Heart left ventricle (tissue), 16 donors: ENCODE measurements around the gene THAP4. TPM values are rescaled to one million over a fixed set of nuclear protein-coding genes. Genes with fewer than 3 reads are reported as not detected.

ENCODE experiments used
- ATAC-seq, 4 donors: fragments of 200-7000 bp; cut with Tn5 transposase; one replicate each; pipeline ENCODE4 v1.9.1; 2020 to 2022; ENCODE audit warnings: moderate library complexity in 4 of 4, mild to moderate bottlenecking in 3 of 4, moderate number of reproducible peaks in 1 of 4
- DNase-seq, 5 donors: peaks; one replicate each; pipeline ENCODE4 v3.0.0-alpha.2; 2020
- H3K27ac ChIP-seq, 12 donors: fragments of 200-600 bp; sonication (generic) in 4 of 12; one replicate each; pipeline versions ENCODE4 v1.5.0 to v1.8.0; 2016 to 2022; ENCODE audit warnings: mild to moderate bottlenecking in 2 of 12
- H3K27me3 ChIP-seq, 9 donors: fragments of 200-600 bp; sonication (generic) in 2 of 9; one replicate each; pipeline versions ENCODE4 v1.5.1 to v1.8.0; 2016 to 2022; ENCODE audit warnings: mild to moderate bottlenecking in 3 of 9
- H3K36me3 ChIP-seq, 9 donors: fragments of 200-600 bp; sonication (generic) in 2 of 9; one replicate each; pipeline versions ENCODE4 v1.5.0 to v1.8.0; 2018 to 2022; ENCODE audit warnings: mild to moderate bottlenecking in 2 of 9
- H3K4me1 ChIP-seq, 12 donors: fragments of 200-600 bp; sonication (generic) in 4 of 12; one replicate each; pipeline versions ENCODE4 v1.5.0 to v1.8.0; 2016 to 2022; ENCODE audit warnings: mild to moderate bottlenecking in 3 of 12
- H3K4me3 ChIP-seq, 12 donors: fragments of 200-600 bp; sonication (generic) in 4 of 12; one replicate each; pipeline versions ENCODE4 v1.5.0 to v1.8.0; 2017 to 2022; ENCODE audit warnings: mild to moderate bottlenecking in 9 of 12, moderate library complexity in 4 of 12
- H3K9me3 ChIP-seq, 12 donors: fragments of 200-600 bp; sonication (generic) in 4 of 12; one replicate each; pipeline versions ENCODE4 v1.5.0 to v1.8.0; 2016 to 2022; ENCODE audit warnings: mild to moderate bottlenecking in 1 of 12
- CTCF ChIP-seq, 12 donors: fragments of 200-600 bp; sonication (generic) in 4 of 12; IDR thresholded peaks; one replicate each; pipeline versions ENCODE4 v1.5.0 to v1.8.0; 2018 to 2022; ENCODE audit warnings: antibody characterized with exemption in 12 of 12, mild to moderate bottlenecking in 5 of 12
- POLR2A ChIP-seq, 2 donors: fragments of 450-650 bp; IDR thresholded peaks; one replicate each; pipeline ENCODE4 v1.6.1; 2017; ENCODE audit warnings: antibody characterized with exemption in 2 of 2, mild to moderate bottlenecking in 2 of 2, moderate library complexity in 2 of 2
- WGBS, 4 donors: extraction: QIAGEN DNeasy Blood & Tissue Kit in 2 of 4; methylation state at CpG; one replicate each; pipeline versions ENCODE4 v1.1.5 to v1.1.7; 2013 to 2018; 5-methylcytosine and 5-hydroxymethylcytosine counted together
- intact Hi-C, 10 donors: fragments of 100-400 bp; cut with DNase I; formaldehyde crosslinking; loops; one replicate each; pipeline versions ENCODE4 v1.11.1 to v1.14.2; 2022
- polyA plus RNA-seq, 2 donors: library from polyadenylated mRNA; stranded (reverse); fragments of 200-250 nt; gene quantifications; one replicate each; pipeline ENCODE4 v1.2.3, GENCODE V29; 2013
- total RNA-seq, 9 donors: library from RNA; depleted of rRNA in 2 of 9; stranded (reverse); fragments of >200 nt in 2 of 9; fragmentation: NEBNext Ultra II Directional in 3 of 9; extraction: Animal tissue kit (Norgen Biotek cat#: 25700) in 3 of 9; gene quantifications; one replicate each; pipeline versions ENCODE4 v1.1.0 to v1.2.4, GENCODE V29; 2016 to 2023
- donor health status: ischemic (EF 13 %, LVEDD 7.1; RV severe dilation, severe dysfunction).
- donor health status: healthy with polysubstance abuse.
- donor health status: DM: no; HTN: yes; CAD: no.
- donor health status: DM: no; HTN: no; CAD: no.
- donor health status: ischemic (EF 25% LVEDD 6.9; RV normal size, moderate dysfunction).
- donor health status: ischemic (EF 25% LVEDD 5.7; RV mildly dilated, moderate dysfunction).
- donor health status: healthy.
- donor health status: DM: yes; HTN: yes; CAD: no.
- donor health status: ischemic (EF 35%, LVEDD 5.7; RV mildly dilated, moderate dysfunction).
- donor health status: nonischemic (EF 11% LVEDD 7.7; RV severe dilation, severe dysfunction).
- donor health status: DM: yes; HTN: yes; CAD: no.
- donor health status: PGD.
- donor health status: ischemic (EF 29% LVEDD 5.4; RV normal size, mild dysfunction).
- donor health status: nonischemic (EF 23%, LVEDD 6.1; RV moderate dilation, normal function).

THAP4 gene
- total and polyA plus RNA-seq, 11 donors = 61.7 to 110 (median 80.4) TPM

DNA sequence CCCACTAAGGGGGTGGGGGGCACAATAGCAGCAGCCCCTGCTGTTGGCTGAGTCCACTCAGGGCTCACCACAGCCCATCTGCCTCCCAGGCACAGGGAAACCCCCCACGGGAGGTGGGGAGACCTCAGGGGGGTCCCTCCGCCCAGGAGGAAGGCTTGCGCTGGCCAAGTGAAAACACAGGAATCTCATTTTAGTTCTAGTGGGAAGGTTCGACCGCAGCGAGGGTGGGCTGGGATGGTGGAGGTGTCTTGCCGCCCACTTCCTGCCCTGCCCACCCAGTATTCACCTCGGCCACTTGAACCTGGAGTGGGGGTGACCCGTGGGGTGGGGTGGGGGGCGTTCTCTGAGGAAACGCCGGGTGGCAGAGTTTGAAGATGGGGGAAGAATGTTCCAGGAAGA, 85.4 kb downstream of the THAP4 start:
- peak overlapping the region in 6 of 12 donors; percentile 17 to 23 (median 19) for H3K4me3 ChIP-seq
- H3K27me3 ChIP-seq = peaks cover 0 to 8% (median 0%) of the 10 kb centered on the region in 9 donors
- 51 to 68% (median 59%) methylated on average over 9 to 12 of the region's 12 CpGs for WGBS, 4 donors
- H3K27ac ChIP-seq = peak overlapping the region in 1 of 12 donors; percentile 39
- H3K4me1 ChIP-seq = peaks cover 0 to 18% (median 7%) of the 10 kb centered on the region in 12 donors
- TF ChIP-seq CTCF (IDR thresholded peaks at IDR 0.05) = no peak
- TF ChIP-seq POLR2A (IDR thresholded peaks at IDR 0.05) = no peak
- intact Hi-C loops = no loop called here
- H3K36me3 ChIP-seq = no peaks in the 10 kb centered on the region
- peak in 1 of 5 donors; percentile 40 for DNase-seq
- H3K9me3 ChIP-seq = peaks cover 0 to 12% (median 2%) of the 10 kb centered on the region in 12 donors
- ATAC-seq = no peak

DNA sequence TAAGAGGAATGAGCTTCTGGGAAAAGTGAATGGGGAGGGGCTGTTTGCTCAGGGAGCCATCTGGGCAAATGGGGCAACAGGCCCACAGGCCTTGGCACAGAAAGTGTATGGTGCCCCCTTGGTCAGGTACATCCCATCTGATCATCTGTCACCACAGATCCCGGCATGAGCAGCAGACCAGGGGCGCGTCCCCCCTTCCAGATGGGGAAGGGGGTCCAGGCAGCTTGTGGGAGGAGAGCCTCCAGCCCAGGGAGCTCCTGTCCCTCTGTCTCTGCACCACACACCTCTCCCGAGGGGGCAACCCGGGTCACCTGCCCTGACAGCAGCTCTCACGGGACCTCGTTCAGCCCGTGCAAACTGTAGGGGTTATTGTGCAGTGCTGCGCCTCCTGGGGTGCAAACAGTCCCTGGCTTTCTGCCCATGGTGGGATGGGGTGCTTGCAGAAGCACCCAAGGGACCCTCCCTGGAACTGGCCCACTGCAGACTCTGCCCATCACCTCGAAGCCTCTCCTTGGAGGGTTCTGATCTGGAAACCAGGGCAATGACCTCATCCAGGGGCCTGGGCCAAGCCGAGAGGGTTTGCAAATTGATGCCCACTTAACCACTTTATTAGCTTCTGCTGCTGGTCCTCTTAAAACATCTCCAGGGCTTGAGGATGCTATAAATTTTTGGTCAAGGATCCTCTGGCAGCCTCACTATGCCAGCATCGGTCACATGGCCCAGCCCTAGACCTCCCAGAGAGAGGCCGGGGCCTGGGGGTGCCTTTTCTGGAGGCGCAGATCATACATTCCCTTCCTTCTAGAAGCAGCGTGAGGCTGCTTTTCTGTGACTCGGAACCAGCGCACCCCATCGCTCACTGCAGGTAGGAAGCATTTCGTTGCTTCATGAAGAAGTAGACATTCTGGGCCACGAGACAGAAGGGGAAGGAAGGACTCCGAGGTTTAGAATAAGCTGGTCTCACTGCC, 86.1 kb downstream of the THAP4 start:
- TF ChIP-seq POLR2A (IDR thresholded peaks at IDR 0.05) (no peak), CTCF (IDR thresholded peaks at IDR 0.05) (no peak)
- DNase-seq = peak in 1 of 5 donors; percentile 58
- H3K4me1 ChIP-seq = peaks cover 0 to 20% (median 9%) of the 10 kb centered on the region in 12 donors
- 81 to 89% (median 84%) methylated on average over 17 to 21 of the region's 21 CpGs for WGBS, 4 donors
- no peak overlapping the region for H3K27ac ChIP-seq
- H3K9me3 ChIP-seq = peaks cover 0 to 5% (median 0%) of the 10 kb centered on the region in 12 donors
- intact Hi-C loops = no loop called here
- ATAC-seq = no peak
- H3K27me3 ChIP-seq = peaks cover 0 to 8% (median 0%) of the 10 kb centered on the region in 9 donors
- H3K4me3 ChIP-seq = no peak overlapping the region
- no peaks in the 10 kb centered on the region for H3K36me3 ChIP-seq

GRCh38 chr2:241548451-241548835, 88.5 kb downstream of the THAP4 start:
- H3K36me3 ChIP-seq = no peaks in the 10 kb centered on the region
- DNase-seq (no peak), ATAC-seq (no peak)
- no peak for TF ChIP-seq POLR2A (IDR thresholded peaks at IDR 0.05)
- TF ChIP-seq CTCF (IDR thresholded peaks at IDR 0.05) = no peak
- peaks cover 0 to 8% (median 0%) of the 10 kb centered on the region in 9 donors for H3K27me3 ChIP-seq
- intact Hi-C loops = no loop called here
- H3K27ac ChIP-seq = no peak overlapping the region
- H3K9me3 ChIP-seq = no peaks in the 10 kb centered on the region
- 86 to 93% (median 91%) methylated on average over 3 of the region's 3 CpGs for WGBS, 4 donors
- no peak overlapping the region for H3K4me3 ChIP-seq
- H3K4me1 ChIP-seq = peaks cover 0 to 20% (median 9%) of the 10 kb centered on the region in 12 donors

DNA sequence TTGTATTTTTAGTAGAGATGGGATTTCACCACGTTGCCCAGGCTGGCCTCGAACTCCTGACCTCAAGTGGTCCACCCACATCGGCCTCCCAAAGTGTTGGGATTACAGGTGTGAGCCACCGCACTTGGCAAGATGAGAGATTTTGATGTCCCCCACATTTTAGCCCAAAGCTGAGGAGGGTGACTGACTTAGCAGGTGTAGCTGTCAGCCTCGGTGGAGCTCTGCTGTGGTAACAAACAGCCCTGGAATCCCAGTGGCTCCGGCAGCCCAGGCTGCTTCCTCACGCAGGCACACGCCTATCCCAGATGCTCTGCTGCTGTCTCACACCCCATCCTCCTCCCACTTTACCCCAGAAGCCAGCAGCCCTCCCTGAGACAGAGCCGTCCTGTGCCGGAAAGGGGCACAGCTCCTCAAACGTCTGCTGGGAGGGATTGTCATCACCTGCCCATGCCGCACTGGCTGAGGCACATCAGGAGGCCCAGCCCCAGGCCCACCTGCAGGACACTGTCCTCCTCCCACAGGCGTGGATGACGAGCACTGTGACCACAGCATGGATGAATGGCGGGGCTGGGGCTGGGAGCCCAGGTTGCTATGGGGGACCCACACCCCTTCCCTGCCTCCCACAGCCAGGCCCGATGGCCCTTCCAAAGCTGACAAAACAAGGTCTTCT, 89.0 kb downstream of the THAP4 start:
- H3K4me3 ChIP-seq = no peak overlapping the region
- no peak overlapping the region for H3K27ac ChIP-seq
- no peaks in the 10 kb centered on the region for H3K9me3 ChIP-seq
- no peak for TF ChIP-seq CTCF (IDR thresholded peaks at IDR 0.05)
- TF ChIP-seq POLR2A (IDR thresholded peaks at IDR 0.05) = no peak
- H3K36me3 ChIP-seq = no peaks in the 10 kb centered on the region
- intact Hi-C loops = no loop called here
- H3K27me3 ChIP-seq = peaks cover 0 to 8% (median 0%) of the 10 kb centered on the region in 9 donors
- H3K4me1 ChIP-seq = peaks cover 0 to 20% (median 9%) of the 10 kb centered on the region in 12 donors
- WGBS, 4 donors = 89 to 96% (median 92%) methylated on average over 10 to 16 of the region's 16 CpGs
- DNase-seq (no peak), ATAC-seq (no peak)
